T47D (cell line): Measurements from ENCODE around the gene GPR17.
A peak's percentile ranks its signal among the peaks of the same experiment; 100 is the strongest.

ENCODE experiments used
- DNase-seq, 2 experiments: peaks; one replicate each; pipeline versions ENCODE4 v3.0.0 to v3.0.0-alpha.2; 2011 to 2012; ENCODE audit warnings: low read depth in 1 of 2, low spot score in 1 of 2
- JUND ChIP-seq: IDR thresholded peaks from 2 replicates; pipeline ENCODE4 v1.6.1; 2012; ENCODE audit warnings: low read depth
- in situ Hi-C: cut with HindIII; loops from 2 replicates; pipeline ENCODE4 v1.10.0; 2016; ENCODE audit warnings: low sequenced_read_pairs, low pct_unique_long_range_greater_than_20kb

The GPR17 gene

DNA sequence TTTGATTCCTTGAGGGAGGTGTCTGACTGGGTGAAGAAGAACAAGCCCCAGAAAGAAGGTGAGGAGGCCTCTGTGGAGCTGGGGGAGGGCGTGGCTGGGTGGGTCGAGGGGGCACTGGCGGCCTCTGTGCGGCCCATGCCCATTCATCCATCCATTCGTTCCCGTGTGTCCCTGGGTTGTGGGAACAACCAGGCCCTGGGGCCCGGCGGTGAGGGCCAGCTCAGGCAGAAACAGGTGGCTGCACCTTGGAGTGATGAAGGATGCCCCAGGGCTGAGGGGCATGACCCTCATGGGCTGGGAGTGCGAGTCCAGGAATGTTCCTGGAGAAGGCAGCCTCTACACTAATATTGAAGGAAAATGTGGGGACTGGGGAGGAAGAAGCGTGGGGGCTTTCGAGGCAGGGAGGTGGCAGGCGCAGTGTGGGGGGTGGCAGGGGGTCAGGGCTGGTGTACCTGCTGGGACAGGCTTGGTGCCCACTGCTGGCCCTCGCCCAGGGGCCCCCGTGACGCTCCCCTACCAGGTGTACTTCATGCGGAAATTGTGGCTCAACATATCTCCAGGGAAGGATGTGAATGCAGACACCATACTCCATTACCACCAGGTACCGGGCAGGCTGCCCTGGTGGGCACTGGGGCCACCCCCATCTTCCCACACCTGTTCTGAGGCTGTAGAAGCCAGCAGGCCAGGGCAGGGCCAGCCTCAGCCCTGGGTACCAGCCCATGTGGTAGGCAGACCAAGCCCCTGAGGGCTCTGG, 11.2 kb upstream of the GPR17 start:
- in situ Hi-C loops, result no loop called here
- DNase-seq, result no peak
- no peak for TF ChIP-seq JUND

DNA sequence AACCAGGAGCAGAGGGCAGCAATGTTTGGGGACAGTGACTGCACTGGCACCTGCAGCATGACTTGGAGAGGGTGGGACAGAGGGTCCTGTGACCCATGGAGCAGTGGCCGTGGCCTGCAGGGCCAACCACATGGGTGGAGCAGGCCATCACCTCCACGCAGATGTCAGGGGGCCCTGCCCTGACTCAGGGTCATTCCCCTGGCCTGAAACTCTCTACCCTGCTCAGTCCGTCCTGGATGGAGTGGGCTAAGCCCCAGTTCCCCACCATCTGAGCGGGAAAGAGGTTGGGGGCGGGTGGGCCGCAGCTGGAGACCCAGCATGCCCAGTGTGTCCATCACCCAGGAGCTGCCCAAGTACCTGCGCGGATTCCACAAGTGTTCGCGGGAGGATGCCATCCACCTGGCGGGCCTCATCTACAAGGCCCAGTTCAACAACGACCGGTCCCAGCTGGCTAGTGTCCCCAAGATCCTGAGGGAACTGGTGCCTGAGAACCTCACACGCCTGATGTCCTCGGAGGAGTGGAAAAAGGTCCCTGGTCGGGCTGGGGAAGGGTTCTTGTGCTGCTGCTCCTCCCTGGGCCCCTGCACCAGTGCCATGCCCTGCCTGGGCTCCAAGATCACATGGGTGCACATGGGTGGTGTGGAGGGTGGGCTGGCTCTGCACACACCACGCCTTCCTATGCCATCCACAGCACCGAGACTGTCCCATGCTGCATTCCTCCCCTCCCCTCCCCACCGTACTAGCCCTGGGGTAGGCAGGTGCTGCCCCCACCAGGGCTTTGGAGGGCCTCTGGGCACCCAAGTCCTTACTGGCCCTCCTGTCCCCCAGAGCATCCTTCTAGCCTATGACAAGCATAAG, 10.3 kb upstream of the GPR17 start:
- in situ Hi-C loops, result no loop called here
- TF ChIP-seq JUND, result no peak
- no peak for DNase-seq

- in situ Hi-C loops, result no loop called here
- DNase-seq, result no peak
- TF ChIP-seq JUND, result no peak
Observed at GRCh38 chr2:127636248-127637235, 9.4 kb upstream of the GPR17 start.

DNA sequence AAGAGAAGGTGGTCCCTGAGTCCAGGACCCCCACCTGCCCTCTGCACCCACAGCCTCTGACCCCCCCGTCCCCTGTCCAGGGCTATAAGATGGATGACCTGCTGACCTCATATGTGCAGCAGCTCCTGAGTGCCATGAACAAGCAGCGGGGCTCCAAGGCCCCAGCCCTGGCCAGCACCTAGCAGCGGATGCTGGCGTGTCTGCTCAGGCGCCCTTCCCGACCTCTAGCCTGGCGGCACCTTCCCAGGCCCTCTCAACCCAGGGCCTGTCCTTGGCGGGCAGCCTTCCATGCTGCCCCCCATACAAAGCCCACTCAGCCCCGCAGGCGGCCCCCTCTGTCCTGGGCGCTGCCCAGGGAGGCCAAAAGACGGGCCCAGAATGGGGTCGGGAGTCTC, 8.7 kb upstream of the GPR17 start:
- no peak for TF ChIP-seq JUND
- DNase-seq, result no peak
- in situ Hi-C loops, result no loop called here

- peak; percentile 64 to 71 for DNase-seq
- no peak for TF ChIP-seq JUND
- in situ Hi-C loops, result no loop called here
Observed at GRCh38 chr2:127637725-127638252, 8.2 kb upstream of the GPR17 start.

- TF ChIP-seq JUND, result no peak
- in situ Hi-C loops, result no loop called here
- DNase-seq, result peak in 1 of 2 experiments; percentile 9
Observed at GRCh38 chr2:127638361-127639110, 7.4 kb upstream of the GPR17 start.

DNA sequence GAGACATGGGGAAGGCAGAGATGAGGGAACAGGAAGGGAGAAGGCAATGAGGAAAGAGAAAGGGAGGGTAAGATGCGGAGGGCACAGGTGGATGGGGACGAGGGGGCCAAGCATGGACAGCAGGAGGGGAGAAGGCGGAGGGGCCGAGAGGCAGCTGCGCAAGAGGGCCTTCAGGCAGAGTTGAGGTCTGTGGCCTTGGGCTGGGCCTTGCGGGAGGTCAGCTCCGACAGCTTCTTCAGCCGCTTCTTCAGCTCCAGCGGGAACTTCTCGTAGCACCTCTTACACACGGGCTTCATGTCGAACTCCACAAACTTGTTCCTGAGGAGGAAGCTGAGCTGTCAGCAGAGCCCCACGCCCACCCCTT, 6.9 kb upstream of the GPR17 start:
- in situ Hi-C loops, result no loop called here
- DNase-seq, result no peak
- no peak for TF ChIP-seq JUND

GRCh38 chr2:127640082-127641072, 5.6 kb upstream of the GPR17 start:
- DNase-seq, result no peak
- no peak for TF ChIP-seq JUND
- in situ Hi-C loops, result no loop called here

- DNase-seq, result no peak
- in situ Hi-C loops, result no loop called here
- no peak for TF ChIP-seq JUND
Observed at GRCh38 chr2:127641133-127641532, 4.8 kb upstream of the GPR17 start.

DNA sequence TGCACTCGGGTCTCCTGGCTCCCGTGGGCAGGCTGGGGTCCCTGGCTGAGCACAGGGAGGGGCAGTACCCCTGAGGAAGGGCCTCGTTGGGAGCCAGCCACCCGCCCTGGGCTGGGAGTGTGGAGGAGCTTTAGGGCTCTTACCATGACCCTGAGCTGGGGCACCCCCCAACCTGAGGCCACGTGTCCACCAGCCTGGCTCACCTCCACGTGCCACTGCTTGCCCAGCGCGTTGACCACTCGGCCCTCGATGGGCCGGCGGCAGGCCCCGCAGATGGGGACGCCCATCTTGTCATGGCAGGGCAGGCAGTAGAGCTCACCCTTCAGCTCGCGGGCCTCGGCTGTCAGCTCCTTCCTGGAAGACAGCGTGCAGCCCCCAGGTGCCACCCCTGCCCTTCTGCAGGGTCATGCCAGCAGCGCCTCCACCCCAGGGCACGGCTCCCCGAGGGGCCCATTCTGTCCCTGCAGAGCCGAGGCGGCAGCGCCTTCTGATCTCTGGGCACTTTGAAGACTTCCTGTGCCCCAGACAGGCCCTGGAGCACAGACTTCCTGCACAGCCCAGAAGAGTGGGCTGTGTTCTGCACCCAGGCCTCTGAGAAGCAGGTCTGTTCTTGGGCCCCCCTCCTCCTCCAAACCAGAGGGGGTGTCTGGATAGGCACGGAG, 4.0 kb upstream of the GPR17 start:
- no peak for DNase-seq
- no peak for TF ChIP-seq JUND
- in situ Hi-C loops, result no loop called here
